Stimulated activated CD8-positive, alpha-beta memory T cell treated with anti-CD3 and anti-CD28 coated beads, Interleukin-15, amount 100 ng/mL, for 48 hours (primary cell): ENCODE results near the gene SLC25A28.
A peak's percentile ranks its signal among the peaks of the same experiment; 100 is the strongest.

Source experiments
- DNase-seq, 2 donors: peaks; one replicate each; pipeline ENCODE4 v3.0.0-alpha.2; 2020; ENCODE audit warnings: low read depth in 2 of 2

SLC25A28 gene

GRCh38 chr10:99619851-99620710, at the start of gene SLC25A28:
Gene SLC25A28, minus strand, starts transcription at chr10:99620439. Its CDS starts 104 bp downstream, at chr10:99620335.
- DNase-seq = peak; percentile 88 to 91

- no peak for DNase-seq
Observed at GRCh38 chr10:99667108-99667751, 47.0 kb upstream of the SLC25A28 start.

- no peak for DNase-seq
Observed at GRCh38 chr10:99665304-99665703, 45.1 kb upstream of the SLC25A28 start.

GRCh38 chr10:99661377-99661763, 41.1 kb upstream of the SLC25A28 start:
- DNase-seq = no peak

- DNase-seq = no peak
Observed at GRCh38 chr10:99660662-99661376, 40.6 kb upstream of the SLC25A28 start.

GRCh38 chr10:99659868-99660366, 39.7 kb upstream of the SLC25A28 start:
- DNase-seq = no peak

GRCh38 chr10:99659031-99659867, 39.0 kb upstream of the SLC25A28 start, which contains the start of gene ENTPD7:
Gene ENTPD7, plus strand, starts transcription at chr10:99659509. Its CDS starts 448 bp downstream, at chr10:99659957.
- peak; percentile 92 to 93 for DNase-seq

GRCh38 chr10:99658622-99659030, 38.4 kb upstream of the SLC25A28 start:
- peak; percentile 42 to 51 for DNase-seq

- DNase-seq = no peak
Observed at GRCh38 chr10:99656199-99657064, 36.2 kb upstream of the SLC25A28 start.

- no peak for DNase-seq
Observed at GRCh38 chr10:99654390-99655175, 34.3 kb upstream of the SLC25A28 start.

- no peak for DNase-seq
Observed at GRCh38 chr10:99652800-99653390, 32.7 kb upstream of the SLC25A28 start.

- no peak for DNase-seq
Observed at GRCh38 chr10:99648717-99649116, 28.5 kb upstream of the SLC25A28 start.

GRCh38 chr10:99647601-99648151, 27.4 kb upstream of the SLC25A28 start:
- no peak for DNase-seq

GRCh38 chr10:99633832-99634231, 13.6 kb upstream of the SLC25A28 start:
- DNase-seq = no peak

GRCh38 chr10:99631496-99631895, 11.3 kb upstream of the SLC25A28 start:
- DNase-seq = no peak

- DNase-seq = no peak
Observed at GRCh38 chr10:99630991-99631390, 10.8 kb upstream of the SLC25A28 start.

GRCh38 chr10:99630433-99630832, 10.2 kb upstream of the SLC25A28 start:
- no peak for DNase-seq

- no peak for DNase-seq
Observed at GRCh38 chr10:99629625-99629978, 9.4 kb upstream of the SLC25A28 start.
